ENCODE results near the gene ADK.
"Not testable (repeated sequence)": the region's sequence is repeated elsewhere in the genome, so short reads cannot be mapped to it uniquely, and the experiment has no call there.

The ADK gene

GRCh38 chr10:74353021-74353420 lies 202.0 kb downstream of the ADK start:
- H3K27ac ChIP-seq (ENCODE audit: low read depth, low read length); H3K9ac ChIP-seq (ENCODE audit: low read depth, low read length); H3K9me3 ChIP-seq (ENCODE audit: control insufficient read depth, insufficient read depth, low read length): not testable (repeated sequence)

GRCh38 chr10:74361678-74362077 lies 210.7 kb downstream of the ADK start:
- no peak overlapping the region for H3K9ac ChIP-seq (ENCODE audit: low read depth, low read length)
- no peaks in the 10 kb centered on the region for H3K9me3 ChIP-seq (ENCODE audit: control insufficient read depth, insufficient read depth, low read length)
- no peak overlapping the region for H3K27ac ChIP-seq (ENCODE audit: low read depth, low read length)
- H3K4me1 ChIP-seq (ENCODE audit: control insufficient read depth, insufficient read depth, low read length), result no peaks in the 10 kb centered on the region
- H3K36me3 ChIP-seq (ENCODE audit: control insufficient read depth, insufficient read depth, low read length), result peaks cover 4% of the 10 kb centered on the region; the same call in 1 of the 2 replicates
- H3K4me3 ChIP-seq (ENCODE audit: low read depth, low read length), result no peak overlapping the region
- H3K27me3 ChIP-seq (ENCODE audit: control insufficient read depth, insufficient read depth, low read length), result no peaks in the 10 kb centered on the region

More at GRCh38 chr10:74353021-74353420, 202.0 kb downstream of the ADK start:
- not testable (repeated sequence) for H3K4me3 ChIP-seq (ENCODE audit: low read depth, low read length); H3K27me3 ChIP-seq (ENCODE audit: control insufficient read depth, insufficient read depth, low read length); H3K4me1 ChIP-seq (ENCODE audit: control insufficient read depth, insufficient read depth, low read length); H3K36me3 ChIP-seq (ENCODE audit: control insufficient read depth, insufficient read depth, low read length)

- peaks cover 4% of the 10 kb centered on the region; the same call in 1 of the 2 replicates for H3K36me3 ChIP-seq (ENCODE audit: control insufficient read depth, insufficient read depth, low read length)
- no peak overlapping the region for H3K27ac ChIP-seq (ENCODE audit: low read depth, low read length)
- no peaks in the 10 kb centered on the region for H3K4me1 ChIP-seq (ENCODE audit: control insufficient read depth, insufficient read depth, low read length)
- no peak overlapping the region for H3K9ac ChIP-seq (ENCODE audit: low read depth, low read length)
- no peak overlapping the region for H3K4me3 ChIP-seq (ENCODE audit: low read depth, low read length)
- no peaks in the 10 kb centered on the region for H3K27me3 ChIP-seq (ENCODE audit: control insufficient read depth, insufficient read depth, low read length)
- H3K9me3 ChIP-seq (ENCODE audit: control insufficient read depth, insufficient read depth, low read length), result no peaks in the 10 kb centered on the region
Measured at GRCh38 chr10:74363727-74364126, 212.7 kb downstream of the ADK start.

GRCh38 chr10:74365109-74365508 lies 214.1 kb downstream of the ADK start:
- Histone ChIP-seq H3K4me3 (ENCODE audit: low read depth, low read length) (no peak overlapping the region), H3K27ac (ENCODE audit: low read depth, low read length) (no peak overlapping the region), H3K36me3 (ENCODE audit: control insufficient read depth, insufficient read depth, low read length) (peaks cover 4% of the 10 kb centered on the region; the same call in 1 of the 2 replicates), H3K27me3 (ENCODE audit: control insufficient read depth, insufficient read depth, low read length) (no peaks in the 10 kb centered on the region), H3K9ac (ENCODE audit: low read depth, low read length) (no peak overlapping the region), H3K9me3 (ENCODE audit: control insufficient read depth, insufficient read depth, low read length) (no peaks in the 10 kb centered on the region), H3K4me1 (ENCODE audit: control insufficient read depth, insufficient read depth, low read length) (no peaks in the 10 kb centered on the region)

DNA sequence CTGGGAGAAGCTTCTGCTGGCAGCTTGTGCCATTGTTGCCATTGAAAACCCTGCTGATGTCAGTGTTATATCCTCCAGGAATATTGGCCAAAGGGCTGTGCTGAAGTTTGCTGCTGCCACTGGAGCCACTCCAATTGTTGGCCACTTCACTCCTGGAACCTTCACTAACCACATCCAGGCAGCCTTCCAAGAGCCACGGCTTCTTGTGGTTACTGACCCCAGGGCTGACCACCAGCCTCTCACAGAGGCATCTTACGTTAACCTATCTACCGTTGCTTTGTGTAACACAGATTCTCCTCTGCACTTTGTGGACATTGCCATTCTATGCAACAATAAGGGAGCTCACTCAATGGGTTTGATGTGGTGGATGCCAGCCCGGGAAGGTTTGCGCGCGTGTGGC lies 220.7 kb downstream of the ADK start:
- Histone ChIP-seq H3K9me3 (ENCODE audit: control insufficient read depth, insufficient read depth, low read length) (no peaks in the 10 kb centered on the region), H3K27ac (ENCODE audit: low read depth, low read length) (no peak overlapping the region), H3K9ac (ENCODE audit: low read depth, low read length) (no peak overlapping the region), H3K4me3 (ENCODE audit: low read depth, low read length) (no peak overlapping the region), H3K27me3 (ENCODE audit: control insufficient read depth, insufficient read depth, low read length) (no peaks in the 10 kb centered on the region), H3K36me3 (ENCODE audit: control insufficient read depth, insufficient read depth, low read length) (no peaks in the 10 kb centered on the region), H3K4me1 (ENCODE audit: control insufficient read depth, insufficient read depth, low read length) (no peaks in the 10 kb centered on the region)

DNA sequence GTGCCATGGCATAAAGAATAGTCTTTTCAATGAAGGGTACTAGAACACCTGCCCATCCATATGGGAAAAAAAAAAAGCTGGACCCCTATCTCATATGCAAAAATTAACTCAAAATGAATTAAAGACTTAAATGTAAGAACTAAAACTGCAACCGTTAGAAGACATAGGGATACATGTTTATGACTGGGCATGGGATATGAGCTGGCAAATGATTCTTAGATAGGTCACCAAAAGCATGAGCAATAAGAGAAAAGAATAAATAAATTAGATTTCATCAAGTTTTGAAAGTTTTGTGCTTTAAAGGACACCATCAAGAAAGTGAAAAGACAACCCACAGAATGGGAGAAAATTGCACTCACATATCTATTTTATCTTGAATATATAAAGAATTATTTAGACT lies 222.0 kb downstream of the ADK start:
- Histone ChIP-seq H3K9me3 (ENCODE audit: control insufficient read depth, insufficient read depth, low read length) (no peaks in the 10 kb centered on the region), H3K4me1 (ENCODE audit: control insufficient read depth, insufficient read depth, low read length) (no peaks in the 10 kb centered on the region), H3K27me3 (ENCODE audit: control insufficient read depth, insufficient read depth, low read length) (no peaks in the 10 kb centered on the region), H3K9ac (ENCODE audit: low read depth, low read length) (no peak overlapping the region), H3K4me3 (ENCODE audit: low read depth, low read length) (no peak overlapping the region), H3K27ac (ENCODE audit: low read depth, low read length) (no peak overlapping the region), H3K36me3 (ENCODE audit: control insufficient read depth, insufficient read depth, low read length) (no peaks in the 10 kb centered on the region)

- no peaks in the 10 kb centered on the region for H3K36me3 ChIP-seq (ENCODE audit: control insufficient read depth, insufficient read depth, low read length)
- no peak overlapping the region for H3K4me3 ChIP-seq (ENCODE audit: low read depth, low read length)
- no peaks in the 10 kb centered on the region for H3K9me3 ChIP-seq (ENCODE audit: control insufficient read depth, insufficient read depth, low read length)
- no peaks in the 10 kb centered on the region for H3K27me3 ChIP-seq (ENCODE audit: control insufficient read depth, insufficient read depth, low read length)
- H3K27ac ChIP-seq (ENCODE audit: low read depth, low read length), result no peak overlapping the region
- H3K9ac ChIP-seq (ENCODE audit: low read depth, low read length), result no peak overlapping the region
- H3K4me1 ChIP-seq (ENCODE audit: control insufficient read depth, insufficient read depth, low read length), result no peaks in the 10 kb centered on the region
Measured at GRCh38 chr10:74377476-74377875, 226.5 kb downstream of the ADK start.

DNA sequence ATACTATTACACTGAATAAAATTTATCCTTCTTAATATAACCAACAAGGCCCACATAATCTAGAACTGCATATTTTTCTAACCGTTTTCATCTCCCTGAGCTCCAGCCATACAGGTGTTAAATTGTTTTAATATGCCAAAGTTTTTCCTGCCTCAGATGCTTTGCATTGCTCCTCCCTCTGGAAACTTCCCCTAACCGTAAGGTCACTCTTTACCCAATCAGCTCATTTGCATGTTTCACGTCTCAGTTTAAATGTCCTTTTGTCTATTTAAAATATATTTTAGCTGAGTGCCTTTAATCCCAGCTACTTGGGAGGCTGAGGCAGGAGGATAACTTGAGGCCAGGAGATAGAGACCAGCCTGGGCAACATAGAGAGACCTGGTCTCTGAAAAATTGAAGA lies 228.5 kb downstream of the ADK start:
- H3K9me3 ChIP-seq (ENCODE audit: control insufficient read depth, insufficient read depth, low read length), result no peaks in the 10 kb centered on the region
- H3K4me3 ChIP-seq (ENCODE audit: low read depth, low read length), result no peak overlapping the region

GRCh38 chr10:74380795-74381194 lies 229.8 kb downstream of the ADK start:
- no peak overlapping the region for H3K27ac ChIP-seq (ENCODE audit: low read depth, low read length)
- no peaks in the 10 kb centered on the region for H3K4me1 ChIP-seq (ENCODE audit: control insufficient read depth, insufficient read depth, low read length)
- H3K36me3 ChIP-seq (ENCODE audit: control insufficient read depth, insufficient read depth, low read length), result no peaks in the 10 kb centered on the region
- no peak overlapping the region for H3K9ac ChIP-seq (ENCODE audit: low read depth, low read length)
- H3K4me3 ChIP-seq (ENCODE audit: low read depth, low read length), result no peak overlapping the region
- no peaks in the 10 kb centered on the region for H3K27me3 ChIP-seq (ENCODE audit: control insufficient read depth, insufficient read depth, low read length)
- no peaks in the 10 kb centered on the region for H3K9me3 ChIP-seq (ENCODE audit: control insufficient read depth, insufficient read depth, low read length)

More for the DNA sequence above, 228.5 kb downstream of the ADK start:
- no peaks in the 10 kb centered on the region for H3K36me3 ChIP-seq (ENCODE audit: control insufficient read depth, insufficient read depth, low read length)
- H3K4me1 ChIP-seq (ENCODE audit: control insufficient read depth, insufficient read depth, low read length), result no peaks in the 10 kb centered on the region
- no peak overlapping the region for H3K27ac ChIP-seq (ENCODE audit: low read depth, low read length)
- no peak overlapping the region for H3K9ac ChIP-seq (ENCODE audit: low read depth, low read length)
- no peaks in the 10 kb centered on the region for H3K27me3 ChIP-seq (ENCODE audit: control insufficient read depth, insufficient read depth, low read length)

- no peaks in the 10 kb centered on the region for H3K27me3 ChIP-seq (ENCODE audit: control insufficient read depth, insufficient read depth, low read length)
- no peak overlapping the region for H3K4me3 ChIP-seq (ENCODE audit: low read depth, low read length)
- H3K9me3 ChIP-seq (ENCODE audit: control insufficient read depth, insufficient read depth, low read length), result no peaks in the 10 kb centered on the region
- no peaks in the 10 kb centered on the region for H3K36me3 ChIP-seq (ENCODE audit: control insufficient read depth, insufficient read depth, low read length)
- H3K9ac ChIP-seq (ENCODE audit: low read depth, low read length), result no peak overlapping the region
- no peaks in the 10 kb centered on the region for H3K4me1 ChIP-seq (ENCODE audit: control insufficient read depth, insufficient read depth, low read length)
- no peak overlapping the region for H3K27ac ChIP-seq (ENCODE audit: low read depth, low read length)
Measured at GRCh38 chr10:74381291-74381853, 230.4 kb downstream of the ADK start.

DNA sequence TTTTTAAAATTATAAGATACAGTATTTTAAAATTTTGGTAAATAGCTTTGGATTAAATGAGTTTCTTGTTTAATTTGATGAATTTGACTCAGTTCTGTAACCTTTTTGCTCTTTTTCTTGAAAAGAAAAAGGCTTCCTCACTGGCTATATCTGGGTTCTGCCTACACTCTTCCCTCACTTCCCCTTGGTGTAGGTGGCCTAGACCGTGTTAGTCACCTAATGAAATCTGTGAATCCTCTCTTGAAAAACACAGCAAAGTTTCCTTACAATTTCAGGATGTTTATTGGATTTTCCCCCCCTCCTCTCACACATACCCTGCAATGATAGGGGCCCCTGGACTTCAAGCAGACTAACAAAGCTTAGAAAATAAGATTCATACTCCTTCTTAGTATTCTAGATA lies 231.6 kb downstream of the ADK start:
- no peaks in the 10 kb centered on the region for H3K36me3 ChIP-seq (ENCODE audit: control insufficient read depth, insufficient read depth, low read length)
- no peaks in the 10 kb centered on the region for H3K4me1 ChIP-seq (ENCODE audit: control insufficient read depth, insufficient read depth, low read length)
- no peaks in the 10 kb centered on the region for H3K27me3 ChIP-seq (ENCODE audit: control insufficient read depth, insufficient read depth, low read length)
- no peak overlapping the region for H3K9ac ChIP-seq (ENCODE audit: low read depth, low read length)
- no peak overlapping the region for H3K4me3 ChIP-seq (ENCODE audit: low read depth, low read length)
- no peaks in the 10 kb centered on the region for H3K9me3 ChIP-seq (ENCODE audit: control insufficient read depth, insufficient read depth, low read length)
- no peak overlapping the region for H3K27ac ChIP-seq (ENCODE audit: low read depth, low read length)

- Histone ChIP-seq H3K4me3 (ENCODE audit: low read depth, low read length) (no peak overlapping the region), H3K9me3 (ENCODE audit: control insufficient read depth, insufficient read depth, low read length) (no peaks in the 10 kb centered on the region), H3K36me3 (ENCODE audit: control insufficient read depth, insufficient read depth, low read length) (no peaks in the 10 kb centered on the region), H3K27me3 (ENCODE audit: control insufficient read depth, insufficient read depth, low read length) (no peaks in the 10 kb centered on the region), H3K4me1 (ENCODE audit: control insufficient read depth, insufficient read depth, low read length) (no peaks in the 10 kb centered on the region), H3K9ac (ENCODE audit: low read depth, low read length) (no peak overlapping the region), H3K27ac (ENCODE audit: low read depth, low read length) (no peak overlapping the region)
Measured at GRCh38 chr10:74383642-74384041, 232.6 kb downstream of the ADK start.
